Measurements from ENCODE around the gene C19orf47.

DNA sequence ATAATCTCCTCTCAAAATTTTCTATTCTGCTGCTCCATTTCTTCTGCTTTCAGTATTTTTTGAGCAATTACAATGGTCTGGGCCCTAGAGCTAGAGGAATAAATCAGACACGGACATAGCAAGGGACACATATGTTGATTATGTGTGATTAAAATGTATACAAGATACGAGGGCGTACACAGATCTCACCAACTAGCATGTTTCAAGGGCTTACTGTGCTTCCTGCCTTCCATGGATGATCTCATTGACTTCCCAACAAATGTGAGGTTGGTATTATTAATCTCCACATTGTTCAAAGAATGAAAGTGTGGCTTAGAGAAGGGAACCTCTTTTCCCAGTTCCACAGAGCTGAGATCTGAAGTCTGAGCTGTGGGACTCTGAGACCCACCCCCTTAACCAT is 9.4 kb upstream of the C19orf47 start:
- TF ChIP-seq, protein P1, sequence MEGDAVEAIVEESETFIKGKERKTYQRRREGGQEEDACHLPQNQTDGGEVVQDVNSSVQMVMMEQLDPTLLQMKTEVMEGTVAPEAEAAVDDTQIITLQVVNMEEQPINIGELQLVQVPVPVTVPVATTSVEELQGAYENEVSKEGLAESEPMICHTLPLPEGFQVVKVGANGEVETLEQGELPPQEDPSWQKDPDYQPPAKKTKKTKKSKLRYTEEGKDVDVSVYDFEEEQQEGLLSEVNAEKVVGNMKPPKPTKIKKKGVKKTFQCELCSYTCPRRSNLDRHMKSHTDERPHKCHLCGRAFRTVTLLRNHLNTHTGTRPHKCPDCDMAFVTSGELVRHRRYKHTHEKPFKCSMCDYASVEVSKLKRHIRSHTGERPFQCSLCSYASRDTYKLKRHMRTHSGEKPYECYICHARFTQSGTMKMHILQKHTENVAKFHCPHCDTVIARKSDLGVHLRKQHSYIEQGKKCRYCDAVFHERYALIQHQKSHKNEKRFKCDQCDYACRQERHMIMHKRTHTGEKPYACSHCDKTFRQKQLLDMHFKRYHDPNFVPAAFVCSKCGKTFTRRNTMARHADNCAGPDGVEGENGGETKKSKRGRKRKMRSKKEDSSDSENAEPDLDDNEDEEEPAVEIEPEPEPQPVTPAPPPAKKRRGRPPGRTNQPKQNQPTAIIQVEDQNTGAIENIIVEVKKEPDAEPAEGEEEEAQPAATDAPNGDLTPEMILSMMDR (IDR thresholded peaks at IDR 0.05; ENCODE audit: insufficient read depth, low read length, poor library complexity, severe bottlenecking): no peak
- TF ChIP-seq EZH2phosphoT487 (conservative IDR thresholded peaks at IDR 0.05; ENCODE audit: low read length): no peak

Data from SU-DHL-6 (cell line).